VCaP (cell line): Measurements from ENCODE around the gene ANK2.
"Not testable (repeated sequence)": the region's sequence is repeated elsewhere in the genome, so short reads cannot be mapped to it uniquely, and the experiment has no call there.

Experiments
- H3K27ac ChIP-seq: fragments of 450-650 bp; 2 replicates; pipeline ENCODE4 v1.5.1; 2017
- TF ChIP-seq, protein P1 (sequence below): fragments of 450-650 bp; conservative IDR thresholded peaks from 2 replicates; pipeline ENCODE4 v1.5.1; 2017; ENCODE audit warnings: mild to moderate bottlenecking, moderate library complexity

Gene ANK2

DNA sequence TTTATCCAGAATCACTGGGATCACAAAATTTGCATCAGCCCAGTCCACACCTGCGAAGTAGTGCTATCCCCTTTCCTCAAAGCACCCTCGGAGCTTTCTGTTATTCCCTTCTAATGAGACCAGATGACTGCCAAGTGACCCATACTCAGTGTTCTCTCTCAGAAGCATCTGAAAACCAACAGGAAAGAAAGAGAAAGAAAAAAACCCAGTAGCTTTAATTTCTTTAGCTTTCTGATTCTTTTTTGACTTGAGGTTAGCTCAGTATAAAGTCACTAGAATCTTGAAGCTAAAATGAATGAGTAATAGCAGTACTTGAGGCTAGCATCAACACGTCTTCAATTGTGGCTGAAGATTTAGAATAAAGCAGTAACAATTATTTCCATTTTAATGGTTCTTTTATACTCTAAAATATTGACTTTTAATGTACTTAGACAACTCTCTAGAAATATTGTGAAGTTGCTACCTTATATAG, 124.4 kb downstream of the ANK2 start:
- H3K27ac ChIP-seq, result no peak overlapping the region
- TF ChIP-seq, protein P1, sequence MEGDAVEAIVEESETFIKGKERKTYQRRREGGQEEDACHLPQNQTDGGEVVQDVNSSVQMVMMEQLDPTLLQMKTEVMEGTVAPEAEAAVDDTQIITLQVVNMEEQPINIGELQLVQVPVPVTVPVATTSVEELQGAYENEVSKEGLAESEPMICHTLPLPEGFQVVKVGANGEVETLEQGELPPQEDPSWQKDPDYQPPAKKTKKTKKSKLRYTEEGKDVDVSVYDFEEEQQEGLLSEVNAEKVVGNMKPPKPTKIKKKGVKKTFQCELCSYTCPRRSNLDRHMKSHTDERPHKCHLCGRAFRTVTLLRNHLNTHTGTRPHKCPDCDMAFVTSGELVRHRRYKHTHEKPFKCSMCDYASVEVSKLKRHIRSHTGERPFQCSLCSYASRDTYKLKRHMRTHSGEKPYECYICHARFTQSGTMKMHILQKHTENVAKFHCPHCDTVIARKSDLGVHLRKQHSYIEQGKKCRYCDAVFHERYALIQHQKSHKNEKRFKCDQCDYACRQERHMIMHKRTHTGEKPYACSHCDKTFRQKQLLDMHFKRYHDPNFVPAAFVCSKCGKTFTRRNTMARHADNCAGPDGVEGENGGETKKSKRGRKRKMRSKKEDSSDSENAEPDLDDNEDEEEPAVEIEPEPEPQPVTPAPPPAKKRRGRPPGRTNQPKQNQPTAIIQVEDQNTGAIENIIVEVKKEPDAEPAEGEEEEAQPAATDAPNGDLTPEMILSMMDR, result no peak

- H3K27ac ChIP-seq, result no peak overlapping the region
- TF ChIP-seq, protein P1, result no peak
Measured at GRCh38 chr4:113179091-113179490, 129.6 kb downstream of the ANK2 start.

DNA sequence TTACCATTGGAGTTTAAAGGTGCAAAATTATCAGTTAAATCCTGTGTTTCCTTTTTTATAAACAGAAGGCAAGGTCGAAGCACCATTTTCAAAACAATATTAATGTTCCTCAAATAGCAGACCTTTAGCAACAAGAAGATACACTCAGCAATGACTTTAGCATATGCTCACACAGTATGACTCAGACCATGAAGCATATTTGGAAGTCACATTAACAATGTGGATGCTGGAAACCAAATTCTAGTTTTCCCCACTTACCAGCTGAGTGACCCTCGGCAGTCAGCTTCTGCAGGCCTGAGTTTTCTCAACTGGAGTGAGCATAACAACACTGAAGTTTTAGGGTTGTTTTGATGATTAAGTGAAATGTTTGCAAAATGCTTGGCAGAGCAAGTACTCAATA, 130.5 kb downstream of the ANK2 start:
- no peak overlapping the region for H3K27ac ChIP-seq
- TF ChIP-seq, protein P1, result no peak

GRCh38 chr4:113181289-113182007, 132.0 kb downstream of the ANK2 start:
- TF ChIP-seq, protein P1, result no peak
- H3K27ac ChIP-seq, result no peak overlapping the region

DNA sequence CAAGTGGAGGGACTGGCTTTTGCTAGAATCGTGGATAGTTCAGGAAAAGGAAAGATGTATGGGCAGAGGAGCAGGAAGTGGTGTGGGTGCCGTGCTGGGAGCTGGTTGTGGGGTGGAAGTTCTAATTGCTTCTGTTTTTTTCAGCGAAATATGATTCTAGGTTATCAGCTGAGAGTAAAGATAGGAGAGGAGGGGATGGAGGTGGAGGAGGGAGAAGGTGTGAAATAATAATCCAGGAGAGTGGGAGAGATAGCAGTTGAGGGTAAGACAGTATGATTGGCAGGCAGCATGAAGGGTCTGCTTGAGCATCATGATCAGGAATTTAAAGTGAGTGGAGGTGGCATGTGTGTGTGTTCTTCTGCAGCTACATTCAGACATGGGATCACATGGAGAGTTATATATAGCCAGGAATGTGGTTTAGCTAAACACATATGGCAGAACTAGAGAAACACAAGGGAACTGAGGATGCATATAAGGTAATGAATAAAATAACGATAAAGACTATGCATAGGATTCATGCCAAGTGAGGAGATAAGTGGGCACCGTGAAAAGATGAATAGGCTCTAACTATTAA, 133.7 kb downstream of the ANK2 start:
- TF ChIP-seq, protein P1, result no peak

DNA sequence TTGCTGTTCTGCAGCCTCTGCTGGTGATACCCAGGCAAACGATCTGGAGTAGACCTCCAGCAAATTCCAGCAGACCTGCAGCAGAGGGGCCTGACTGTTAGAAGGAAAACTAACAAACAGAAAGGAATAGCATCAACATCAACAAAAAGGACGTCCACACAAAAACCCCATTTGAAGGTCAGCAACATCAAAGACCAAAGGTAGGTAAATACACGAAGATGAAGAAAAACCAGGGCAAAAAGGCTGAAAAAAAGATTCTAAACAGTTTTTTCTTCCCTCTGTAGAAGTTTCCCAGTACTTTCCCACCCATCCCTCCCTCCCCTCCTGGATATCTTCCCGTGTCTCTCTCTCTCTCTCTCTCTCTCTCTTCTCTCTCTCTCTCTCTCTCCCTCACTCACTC, 136.8 kb downstream of the ANK2 start:
- H3K27ac ChIP-seq, result not testable (repeated sequence)

More for the DNA sequence above, 133.7 kb downstream of the ANK2 start:
- H3K27ac ChIP-seq, result no peak overlapping the region

GRCh38 chr4:113186913-113187312, 137.5 kb downstream of the ANK2 start:
- TF ChIP-seq, protein P1, result no peak
- H3K27ac ChIP-seq, result no peak overlapping the region

DNA sequence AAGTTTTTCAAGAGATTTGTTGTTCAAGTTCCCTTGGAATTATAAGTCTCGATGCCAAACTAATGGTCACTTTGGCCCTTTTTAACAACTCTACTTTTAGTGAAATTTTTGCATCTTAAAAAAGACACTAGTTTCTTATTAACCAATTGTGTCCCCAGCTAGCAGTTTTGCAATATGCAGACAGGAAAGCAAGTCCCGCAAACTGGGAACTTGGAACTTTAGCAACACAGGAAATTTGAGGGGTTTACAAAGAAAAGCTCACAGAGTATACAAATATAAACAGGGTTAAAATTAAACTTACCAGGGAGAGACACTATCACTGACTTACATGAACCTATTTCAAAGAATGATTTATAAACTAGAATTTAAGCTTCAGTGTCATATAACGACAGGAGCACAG, 137.9 kb downstream of the ANK2 start:
- TF ChIP-seq, protein P1, result no peak
- H3K27ac ChIP-seq, result no peak overlapping the region
